Measurements from ENCODE around the gene OGFOD3.

The OGFOD3 gene

DNA sequence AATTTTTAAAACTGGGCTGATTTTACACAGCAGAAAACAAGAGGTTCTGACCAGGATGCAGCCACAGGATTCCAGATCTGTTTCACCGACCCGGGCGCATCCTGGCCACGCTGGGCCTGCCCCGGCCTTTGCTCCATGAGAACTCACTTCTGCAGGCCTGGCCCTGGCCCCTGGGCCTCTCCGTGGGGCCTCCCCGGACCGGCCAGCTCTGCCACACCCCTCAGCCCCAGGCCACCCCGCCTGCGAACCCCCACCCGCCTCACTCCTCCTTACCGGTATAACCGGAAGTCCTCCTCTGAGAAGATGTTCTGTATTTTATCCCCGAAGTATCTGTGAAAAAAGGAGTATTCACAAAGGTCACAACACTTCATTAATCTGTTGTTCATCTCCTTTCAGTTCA is 13.3 kb downstream of the OGFOD3 start:
- no peak for TF ChIP-seq ZFX (IDR thresholded peaks at IDR 0.05)
- TF ChIP-seq, protein P1, sequence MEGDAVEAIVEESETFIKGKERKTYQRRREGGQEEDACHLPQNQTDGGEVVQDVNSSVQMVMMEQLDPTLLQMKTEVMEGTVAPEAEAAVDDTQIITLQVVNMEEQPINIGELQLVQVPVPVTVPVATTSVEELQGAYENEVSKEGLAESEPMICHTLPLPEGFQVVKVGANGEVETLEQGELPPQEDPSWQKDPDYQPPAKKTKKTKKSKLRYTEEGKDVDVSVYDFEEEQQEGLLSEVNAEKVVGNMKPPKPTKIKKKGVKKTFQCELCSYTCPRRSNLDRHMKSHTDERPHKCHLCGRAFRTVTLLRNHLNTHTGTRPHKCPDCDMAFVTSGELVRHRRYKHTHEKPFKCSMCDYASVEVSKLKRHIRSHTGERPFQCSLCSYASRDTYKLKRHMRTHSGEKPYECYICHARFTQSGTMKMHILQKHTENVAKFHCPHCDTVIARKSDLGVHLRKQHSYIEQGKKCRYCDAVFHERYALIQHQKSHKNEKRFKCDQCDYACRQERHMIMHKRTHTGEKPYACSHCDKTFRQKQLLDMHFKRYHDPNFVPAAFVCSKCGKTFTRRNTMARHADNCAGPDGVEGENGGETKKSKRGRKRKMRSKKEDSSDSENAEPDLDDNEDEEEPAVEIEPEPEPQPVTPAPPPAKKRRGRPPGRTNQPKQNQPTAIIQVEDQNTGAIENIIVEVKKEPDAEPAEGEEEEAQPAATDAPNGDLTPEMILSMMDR (conservative IDR thresholded peaks at IDR 0.05), result no peak
- no peak overlapping the region for H3K27ac ChIP-seq

DNA sequence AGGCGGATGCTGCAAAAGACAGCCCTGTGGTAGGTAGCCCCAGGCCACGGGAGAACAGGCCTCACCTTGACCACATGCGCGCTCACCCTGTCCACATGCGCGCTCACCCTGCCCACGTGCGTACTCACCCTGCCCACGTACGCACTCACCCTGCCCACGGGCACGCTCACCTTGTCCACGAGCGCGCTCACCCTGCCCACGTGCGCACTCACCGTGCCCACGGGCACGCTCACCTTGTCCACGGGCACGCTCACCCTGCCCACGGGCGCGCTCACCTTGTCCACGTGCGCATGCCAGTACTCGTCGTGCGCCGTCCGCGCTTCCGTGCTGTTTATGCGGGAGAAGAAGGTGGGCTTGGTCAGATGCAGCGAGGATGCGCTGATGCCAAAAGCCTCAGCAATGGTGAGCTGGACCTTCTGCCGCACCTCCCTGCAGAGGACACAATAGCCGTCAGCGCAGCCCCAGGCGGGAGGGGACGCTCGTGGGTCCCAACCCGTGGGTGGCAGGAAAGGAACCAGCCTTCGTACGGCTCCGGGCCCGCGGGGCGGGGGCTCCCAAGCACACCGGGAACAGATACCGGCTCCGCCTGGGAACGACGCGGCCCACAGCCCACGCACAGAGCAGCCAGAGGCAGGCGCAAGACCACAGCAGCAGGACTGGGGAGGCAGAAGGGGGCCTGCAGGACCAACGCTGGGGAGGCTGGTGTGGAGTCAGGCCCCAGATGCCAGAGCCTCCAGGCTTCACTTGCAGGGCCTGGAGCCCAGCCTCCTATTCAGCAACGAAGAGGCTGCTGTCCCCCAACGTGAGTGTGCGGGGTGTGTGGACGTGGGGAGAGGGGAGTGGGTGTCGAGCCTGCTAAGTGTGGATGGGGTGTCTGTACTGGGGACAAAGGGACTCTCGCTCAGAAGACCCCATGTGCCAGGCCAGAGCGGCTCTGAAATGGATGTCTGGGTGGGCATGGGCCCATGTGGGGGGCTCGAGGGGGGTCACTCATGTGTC is 14.4 kb downstream of the OGFOD3 start:
- H3K27ac ChIP-seq, result no peak overlapping the region

DNA sequence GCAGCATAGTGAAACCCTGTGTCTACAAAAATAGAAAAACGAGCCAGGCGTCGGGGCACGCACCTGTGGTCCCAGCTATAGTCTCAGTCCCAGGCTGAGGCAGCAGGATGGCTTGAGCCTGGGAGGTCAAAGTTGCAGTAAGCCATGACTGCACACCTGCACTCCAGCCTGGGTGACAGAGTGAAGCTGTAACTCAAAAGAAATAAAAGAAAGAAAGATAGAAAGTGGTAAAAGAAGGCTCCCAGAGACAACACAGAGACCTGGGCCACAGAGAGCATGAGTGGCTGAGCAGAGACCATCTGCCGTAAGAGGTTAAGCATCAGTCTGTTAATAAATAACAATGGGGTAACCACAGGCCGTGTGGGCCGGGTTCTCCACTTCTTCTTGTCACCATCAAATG is 15.5 kb downstream of the OGFOD3 start:
- no peak overlapping the region for H3K27ac ChIP-seq
- TF ChIP-seq, protein P1 (conservative IDR thresholded peaks at IDR 0.05), result no peak
- TF ChIP-seq ZFX (IDR thresholded peaks at IDR 0.05), result no peak

More for the DNA sequence above, 14.4 kb downstream of the OGFOD3 start:
- TF ChIP-seq ZFX (IDR thresholded peaks at IDR 0.05), result no peak
- TF ChIP-seq, protein P1 (conservative IDR thresholded peaks at IDR 0.05), result no peak

DNA sequence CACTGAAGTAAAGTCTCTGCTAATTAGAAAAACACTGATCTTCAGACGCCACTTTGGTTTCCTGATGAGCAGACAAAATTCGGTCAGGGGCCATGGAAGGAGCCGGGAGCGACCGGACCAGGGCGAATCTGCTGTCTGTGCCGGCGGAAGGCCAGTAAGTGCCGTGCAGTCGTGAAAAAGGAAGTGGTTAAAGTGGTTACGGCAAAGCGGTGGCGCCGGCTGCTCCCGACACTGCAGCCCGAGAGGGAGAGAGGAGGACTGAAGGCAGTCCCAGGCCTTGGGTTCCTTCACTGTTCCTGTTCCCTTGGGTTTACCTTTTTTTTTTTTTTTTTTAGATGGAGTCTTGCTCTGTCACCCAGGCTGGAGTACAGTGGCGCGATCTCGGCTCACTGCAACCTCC is 17.6 kb downstream of the OGFOD3 start:
- H3K27ac ChIP-seq, result no peak overlapping the region
- TF ChIP-seq, protein P1 (conservative IDR thresholded peaks at IDR 0.05), result no peak
- no peak for TF ChIP-seq ZFX (IDR thresholded peaks at IDR 0.05)

DNA sequence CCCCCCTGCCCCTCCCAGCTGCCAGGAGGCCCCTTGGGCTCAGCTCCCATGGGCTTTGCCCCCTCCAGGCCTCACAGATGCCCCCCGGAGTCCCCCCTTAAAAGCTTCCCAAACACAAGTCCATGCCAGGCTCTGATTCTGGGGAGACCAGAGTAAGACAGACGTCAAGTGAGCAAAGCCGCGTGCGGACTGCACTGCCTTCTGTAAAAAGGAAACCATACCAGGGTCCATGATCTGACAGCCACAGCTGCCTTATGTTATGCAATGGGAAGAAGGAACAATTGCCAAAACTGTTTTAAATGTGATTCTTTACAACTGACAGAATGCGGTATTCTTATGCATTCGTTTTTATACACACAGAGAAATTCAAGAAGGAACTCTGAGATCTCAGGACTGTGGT is 18.2 kb downstream of the OGFOD3 start:
- TF ChIP-seq, protein P1 (conservative IDR thresholded peaks at IDR 0.05), result no peak
- TF ChIP-seq ZFX (IDR thresholded peaks at IDR 0.05), result no peak
- no peak overlapping the region for H3K27ac ChIP-seq

DNA sequence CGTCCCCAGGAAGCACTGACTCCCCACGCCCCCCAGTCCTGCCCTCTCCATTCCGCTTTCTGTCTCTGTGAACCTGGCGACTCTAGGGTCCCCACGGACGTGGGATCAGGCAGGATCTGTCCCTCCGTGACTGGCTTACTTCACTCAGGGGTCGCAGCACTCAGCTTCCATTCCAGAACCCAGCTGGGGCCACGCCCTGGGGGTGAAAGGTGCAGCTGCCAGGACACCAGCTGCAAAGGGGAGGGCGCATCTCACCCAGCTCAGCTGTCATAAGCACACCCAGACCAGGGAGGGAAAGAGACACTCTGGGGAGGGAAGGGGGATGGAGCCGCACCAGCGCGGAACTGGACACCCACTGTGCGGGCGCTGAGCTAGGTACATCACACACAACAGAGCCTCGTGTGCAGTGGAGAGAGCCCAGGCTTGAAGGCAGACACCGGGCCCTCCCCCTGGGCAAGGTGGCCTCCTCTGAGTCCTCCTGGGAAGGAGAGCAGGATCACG is 18.7 kb downstream of the OGFOD3 start:
- TF ChIP-seq ZFX (IDR thresholded peaks at IDR 0.05), result no peak
- TF ChIP-seq, protein P1 (conservative IDR thresholded peaks at IDR 0.05), result no peak

DNA sequence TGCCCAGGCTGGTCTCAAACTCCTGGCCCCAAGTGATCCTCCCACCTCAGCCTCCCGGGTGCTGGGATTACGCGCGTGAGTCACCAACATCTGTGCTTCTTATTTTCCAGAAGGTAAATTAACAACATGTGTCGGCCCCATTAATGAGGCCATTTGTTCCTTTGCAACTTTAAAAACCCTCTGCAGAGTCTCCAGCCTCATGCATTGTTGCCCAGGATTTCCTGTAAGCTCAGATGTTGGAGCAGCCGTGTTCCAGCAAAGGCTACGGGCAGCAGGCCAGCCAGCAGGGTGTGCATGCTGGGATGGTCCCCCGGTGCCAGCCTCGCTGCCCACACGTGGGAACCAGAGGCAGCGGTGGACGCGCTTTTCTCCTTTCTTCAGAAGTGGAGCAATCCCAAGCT is 19.3 kb downstream of the OGFOD3 start:
- no peak overlapping the region for H3K27ac ChIP-seq
- no peak for TF ChIP-seq ZFX (IDR thresholded peaks at IDR 0.05)
- TF ChIP-seq, protein P1 (conservative IDR thresholded peaks at IDR 0.05), result no peak

More for the DNA sequence above, 18.7 kb downstream of the OGFOD3 start:
- H3K27ac ChIP-seq, result no peak overlapping the region

Measured in C4-2B (cell line).